Thyroid gland (tissue), 4 donors: ENCODE measurements around the gene TOPORS. TPM values are rescaled to one million over a fixed set of nuclear protein-coding genes. Genes with fewer than 3 reads are reported as not detected.
"Not testable (repeated sequence)": the region's sequence is repeated elsewhere in the genome, so short reads cannot be mapped to it uniquely, and the experiment has no call there.

Experiments
- DNase-seq, 2 donors: peaks; one replicate each; pipeline ENCODE4 v3.0.0-alpha.2; 2019
- H3K27ac ChIP-seq, 3 donors: fragments of 200-600 bp; sonication (generic); 1 replicate in 2 of 3; 2 replicates in 1 of 3; pipeline ENCODE4 v1.5.1; 2016 to 2019; ENCODE audit warnings: mild to moderate bottlenecking in 1 of 3, moderate library complexity in 1 of 3
- H3K27me3 ChIP-seq: fragments of 200-600 bp; sonication (generic); one replicate; pipeline ENCODE4 v1.5.1; 2019
- H3K36me3 ChIP-seq, 2 donors: fragments of 200-600 bp; sonication (generic); one replicate each; pipeline ENCODE4 v1.5.1; 2016 to 2019
- H3K4me1 ChIP-seq, 2 donors: fragments of 200-600 bp; sonication (generic); one replicate each; pipeline ENCODE4 v1.5.1; 2017 to 2019
- H3K4me3 ChIP-seq, 3 donors: fragments of 200-600 bp; sonication (generic); replicated peaks in 1 of 3; 1 replicate in 2 of 3; 2 replicates in 1 of 3; pipeline ENCODE4 v1.5.1; 2016; ENCODE audit warnings: mild to moderate bottlenecking in 1 of 3
- H3K9me3 ChIP-seq: fragments of 200-600 bp; sonication (generic); one replicate; pipeline ENCODE4 v1.5.1; 2017
- POLR2A ChIP-seq, 2 donors: fragments of 450-650 bp; IDR thresholded peaks; one replicate each; pipeline ENCODE4 v1.6.1; 2017; ENCODE audit warnings: antibody characterized with exemption in 2 of 2, mild to moderate bottlenecking in 2 of 2, moderate library complexity in 1 of 2
- WGBS, 2 donors: methylation state at CpG; one replicate each; pipeline ENCODE4 v1.1.5; 2017; 5-methylcytosine and 5-hydroxymethylcytosine counted together
- intact Hi-C: fragments of 100-400 bp; cut with DNase I; formaldehyde crosslinking; loops from one replicate; pipeline ENCODE4 v1.15.1; 2023
- total RNA-seq, 4 donors: library from RNA; depleted of rRNA; stranded (reverse); fragments of >200 nt; gene quantifications; one replicate each; pipeline ENCODE4 v1.2.3, GENCODE V29; 2016
- TF ChIP-seq, protein P1 (sequence below), 6 experiments: fragments of 200-600 bp in 3 of 6; fragments of 450-650 bp in 3 of 6; sonication (generic) in 3 of 6; IDR thresholded peaks; one replicate each; pipeline ENCODE4 v1.5.1; 2016 to 2019; ENCODE audit warnings: antibody characterized with exemption in 6 of 6, mild to moderate bottlenecking in 2 of 6, inconsistent platforms in 1 of 6, moderate library complexity in 1 of 6

Gene TOPORS
- total RNA-seq, 4 donors from 2014 or later, result 23.7 to 31.8 (median 28.8) TPM

- H3K36me3 ChIP-seq, result no peaks in the 10 kb centered on the region
- no peaks in the 10 kb centered on the region for H3K9me3 ChIP-seq
- H3K27me3 ChIP-seq, result no peaks in the 10 kb centered on the region
- TF ChIP-seq, protein P1, sequence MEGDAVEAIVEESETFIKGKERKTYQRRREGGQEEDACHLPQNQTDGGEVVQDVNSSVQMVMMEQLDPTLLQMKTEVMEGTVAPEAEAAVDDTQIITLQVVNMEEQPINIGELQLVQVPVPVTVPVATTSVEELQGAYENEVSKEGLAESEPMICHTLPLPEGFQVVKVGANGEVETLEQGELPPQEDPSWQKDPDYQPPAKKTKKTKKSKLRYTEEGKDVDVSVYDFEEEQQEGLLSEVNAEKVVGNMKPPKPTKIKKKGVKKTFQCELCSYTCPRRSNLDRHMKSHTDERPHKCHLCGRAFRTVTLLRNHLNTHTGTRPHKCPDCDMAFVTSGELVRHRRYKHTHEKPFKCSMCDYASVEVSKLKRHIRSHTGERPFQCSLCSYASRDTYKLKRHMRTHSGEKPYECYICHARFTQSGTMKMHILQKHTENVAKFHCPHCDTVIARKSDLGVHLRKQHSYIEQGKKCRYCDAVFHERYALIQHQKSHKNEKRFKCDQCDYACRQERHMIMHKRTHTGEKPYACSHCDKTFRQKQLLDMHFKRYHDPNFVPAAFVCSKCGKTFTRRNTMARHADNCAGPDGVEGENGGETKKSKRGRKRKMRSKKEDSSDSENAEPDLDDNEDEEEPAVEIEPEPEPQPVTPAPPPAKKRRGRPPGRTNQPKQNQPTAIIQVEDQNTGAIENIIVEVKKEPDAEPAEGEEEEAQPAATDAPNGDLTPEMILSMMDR (IDR thresholded peaks at IDR 0.05), result no peak
- no peak for TF ChIP-seq POLR2A (IDR thresholded peaks at IDR 0.05)
- peak overlapping the region; percentile 66 to 95 (median 78) for H3K27ac ChIP-seq
- H3K4me3 ChIP-seq, result peak overlapping the region; percentile 32 to 35 (median 32)
- intact Hi-C loops, result loop anchor here (5.0 kb wide), 2 partner anchors 57 to 148 kb away; no protein-coding TSS in a partner anchor
- DNase-seq, result no peak
- H3K4me1 ChIP-seq, result peaks cover 0 to 23% of the 10 kb centered on the region in 2 donors
- WGBS, 2 donors, result 0 to 1% methylated on average over 4 of the region's 4 CpGs
These were observed 26.7 kb downstream of the TOPORS start for GRCh38 chr9:32525709-32526030.

- WGBS, 2 donors, result 37 to 38% methylated on average over 22 of the region's 22 CpGs
- TF ChIP-seq POLR2A (IDR thresholded peaks at IDR 0.05), result no peak
- TF ChIP-seq, protein P1 (IDR thresholded peaks at IDR 0.05), result no peak
- no peaks in the 10 kb centered on the region for H3K9me3 ChIP-seq
- intact Hi-C loops, result loop anchor here (5.0 kb wide), 2 partner anchors 57 to 148 kb away; no protein-coding TSS in a partner anchor
- H3K27me3 ChIP-seq, result no peaks in the 10 kb centered on the region
- DNase-seq, result peak; percentile 20 to 21
- peaks cover 0 to 23% of the 10 kb centered on the region in 2 donors for H3K4me1 ChIP-seq
- peak overlapping the region; percentile 32 to 35 (median 32) for H3K4me3 ChIP-seq
- no peaks in the 10 kb centered on the region for H3K36me3 ChIP-seq
- H3K27ac ChIP-seq, result peak overlapping the region in 2 of 3 donors; percentile 78 to 95
These were observed 27.3 kb downstream of the TOPORS start for GRCh38 chr9:32524892-32525708.

- H3K4me1 ChIP-seq, result peaks cover 0 to 23% of the 10 kb centered on the region in 2 donors
- intact Hi-C loops, H3K27me3 ChIP-seq, H3K4me3 ChIP-seq, H3K27ac ChIP-seq, DNase-seq, H3K36me3 ChIP-seq, H3K9me3 ChIP-seq: not testable (repeated sequence)
- WGBS, 2 donors, result 93 to 96% methylated on average over 11 of the region's 11 CpGs
These were observed 27.9 kb downstream of the TOPORS start for GRCh38 chr9:32524558-32524891.

- Histone ChIP-seq H3K4me1 (peaks cover 0 to 23% of the 10 kb centered on the region in 2 donors), H3K4me3 (no peak overlapping the region), H3K27ac (no peak overlapping the region), H3K9me3 (no peaks in the 10 kb centered on the region), H3K27me3 (no peaks in the 10 kb centered on the region), H3K36me3 (no peaks in the 10 kb centered on the region)
- intact Hi-C loops, result no loop called here
- WGBS, 2 donors, result 86 to 89% methylated on average over 1 of the region's 1 CpG
- TF ChIP-seq POLR2A (IDR thresholded peaks at IDR 0.05), result no peak
- TF ChIP-seq, protein P1 (IDR thresholded peaks at IDR 0.05), result no peak
- DNase-seq, result no peak
These were observed 28.5 kb downstream of the TOPORS start for GRCh38 chr9:32523910-32524309.

GRCh38 chr9:32518276-32518675 lies 34.1 kb downstream of the TOPORS start:
- 91 to 92% methylated on average over 1 of the region's 1 CpG for whole genome bisulfite sequencing, 2 donors
- intact Hi-C loops, result no loop called here
- H3K27me3 ChIP-seq, result no peaks in the 10 kb centered on the region

GRCh38 chr9:32516241-32516640 lies 36.1 kb downstream of the TOPORS start:
- no peak overlapping the region for H3K4me3 ChIP-seq
- H3K27me3 ChIP-seq, result no peaks in the 10 kb centered on the region
- peaks cover 0 to 6% of the 10 kb centered on the region in 2 donors for H3K4me1 ChIP-seq
- no peaks in the 10 kb centered on the region for H3K36me3 ChIP-seq
- peak overlapping the region in 1 of 3 donors; percentile 61 for H3K27ac ChIP-seq
- no peak for DNase-seq
- intact Hi-C loops, result no loop called here
- H3K9me3 ChIP-seq, result no peaks in the 10 kb centered on the region
- TF ChIP-seq, protein P1 (IDR thresholded peaks at IDR 0.05), result no peak
- no peak for TF ChIP-seq POLR2A (IDR thresholded peaks at IDR 0.05)

More at GRCh38 chr9:32518276-32518675, 34.1 kb downstream of the TOPORS start:
- H3K4me1 ChIP-seq, result peaks cover 0 to 6% of the 10 kb centered on the region in 2 donors
- TF ChIP-seq POLR2A (IDR thresholded peaks at IDR 0.05), result no peak
- no peak overlapping the region for H3K4me3 ChIP-seq
- no peaks in the 10 kb centered on the region for H3K36me3 ChIP-seq
- no peak overlapping the region for H3K27ac ChIP-seq
- H3K9me3 ChIP-seq, result no peaks in the 10 kb centered on the region
- DNase-seq, result no peak
